ENCODE data around the gene ALAS1. TPM values are rescaled to one million over a fixed set of nuclear protein-coding genes. Genes with fewer than 3 reads are reported as not detected.
A peak's percentile ranks its signal among the peaks of the same experiment; 100 is the strongest.
"Not testable (repeated sequence)": the region's sequence is repeated elsewhere in the genome, so short reads cannot be mapped to it uniquely, and the experiment has no call there.

The ALAS1 gene
- total and polyA plus RNA-seq, 2 experiments from 2014 or later, result 85.3 to 90.1 TPM

- 88% methylated on average over 3 of the region's 3 CpGs for WGBS (ENCODE audit: low lambda C conversion rate, missing lambda C conversion rate)
- H3K4me2 ChIP-seq, result no peak overlapping the region
- no peak for DNase-seq (ENCODE audit: low spot score)
- H3K9me3 ChIP-seq (ENCODE audit: low read depth), result no peaks in the 10 kb centered on the region
- no peaks in the 10 kb centered on the region for H3K4me1 ChIP-seq (ENCODE audit: insufficient read depth)
- no peaks in the 10 kb centered on the region for H3K36me3 ChIP-seq (replicated peaks; ENCODE audit: insufficient read depth, low read depth)
- no peak overlapping the region for H3K27ac ChIP-seq
- no peak for TF ChIP-seq CTCF (IDR thresholded peaks at IDR 0.05; ENCODE audit: poor library complexity)
- no peak for TF ChIP-seq EZH2phosphoT487 (IDR thresholded peaks at IDR 0.05; ENCODE audit: low read depth, severe bottlenecking, unreplicated experiment)
- TF ChIP-seq EZH2 (IDR thresholded peaks at IDR 0.05; ENCODE audit: borderline replicate concordance), result no peak
- H3K4me3 ChIP-seq, result no peak overlapping the region
- no peak overlapping the region for H2AFZ ChIP-seq
- no peaks in the 10 kb centered on the region for H3K27me3 ChIP-seq
- no peaks in the 10 kb centered on the region for H4K20me1 ChIP-seq (ENCODE audit: insufficient read depth, poor library complexity, severe bottlenecking)
- H3K79me2 ChIP-seq, result peaks cover 8% of the 10 kb centered on the region
- H3K9me2 ChIP-seq (replicated peaks; ENCODE audit: insufficient read depth), result no peaks in the 10 kb centered on the region
Observed at GRCh38 chr3:52150357-52150756, 47.6 kb upstream of the ALAS1 start.

DNA sequence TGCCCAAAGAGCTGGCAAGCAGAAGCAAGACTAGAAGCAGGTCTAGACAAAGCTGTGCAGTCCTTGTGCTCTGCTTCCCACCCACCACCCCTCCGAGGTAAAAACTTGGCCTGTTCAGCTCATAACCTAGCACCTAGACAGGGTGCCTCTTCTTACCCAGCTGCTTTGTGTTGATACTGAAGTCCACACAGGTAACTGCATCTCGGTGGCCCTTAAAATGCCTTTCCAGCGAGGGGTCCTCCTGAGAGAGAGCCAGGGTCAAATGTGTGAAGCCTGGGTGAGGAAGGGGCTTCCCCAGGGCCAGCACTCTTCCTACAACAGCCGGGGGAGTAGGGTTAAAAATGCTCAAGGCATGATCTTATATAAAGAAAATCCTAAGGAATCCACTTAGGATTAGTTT is 47.1 kb upstream of the ALAS1 start:
- Histone ChIP-seq H3K4me1 (ENCODE audit: insufficient read depth) (no peaks in the 10 kb centered on the region), H4K20me1 (ENCODE audit: insufficient read depth, poor library complexity, severe bottlenecking) (no peaks in the 10 kb centered on the region), H3K4me2 (no peak overlapping the region), H2AFZ (no peak overlapping the region), H3K36me3 (replicated peaks; ENCODE audit: insufficient read depth, low read depth) (no peaks in the 10 kb centered on the region), H3K9me3 (ENCODE audit: low read depth) (no peaks in the 10 kb centered on the region), H3K79me2 (peaks cover 8% of the 10 kb centered on the region), H3K9me2 (replicated peaks; ENCODE audit: insufficient read depth) (no peaks in the 10 kb centered on the region), H3K27ac (no peak overlapping the region), H3K4me3 (no peak overlapping the region), H3K27me3 (no peaks in the 10 kb centered on the region)
- no peak for DNase-seq (ENCODE audit: low spot score)
- TF ChIP-seq EZH2phosphoT487 (IDR thresholded peaks at IDR 0.05; ENCODE audit: low read depth, severe bottlenecking, unreplicated experiment), result no peak
- TF ChIP-seq EZH2 (IDR thresholded peaks at IDR 0.05; ENCODE audit: borderline replicate concordance), result no peak
- no peak for TF ChIP-seq CTCF (IDR thresholded peaks at IDR 0.05; ENCODE audit: poor library complexity)
- WGBS (ENCODE audit: low lambda C conversion rate, missing lambda C conversion rate), result 93% methylated on average over 4 of the region's 4 CpGs

GRCh38 chr3:52151991-52152390 is 46.0 kb upstream of the ALAS1 start:
- 88% methylated on average over 4 of the region's 4 CpGs for WGBS (ENCODE audit: low lambda C conversion rate, missing lambda C conversion rate)
- H4K20me1 ChIP-seq (ENCODE audit: insufficient read depth, poor library complexity, severe bottlenecking), result not testable (repeated sequence)

DNA sequence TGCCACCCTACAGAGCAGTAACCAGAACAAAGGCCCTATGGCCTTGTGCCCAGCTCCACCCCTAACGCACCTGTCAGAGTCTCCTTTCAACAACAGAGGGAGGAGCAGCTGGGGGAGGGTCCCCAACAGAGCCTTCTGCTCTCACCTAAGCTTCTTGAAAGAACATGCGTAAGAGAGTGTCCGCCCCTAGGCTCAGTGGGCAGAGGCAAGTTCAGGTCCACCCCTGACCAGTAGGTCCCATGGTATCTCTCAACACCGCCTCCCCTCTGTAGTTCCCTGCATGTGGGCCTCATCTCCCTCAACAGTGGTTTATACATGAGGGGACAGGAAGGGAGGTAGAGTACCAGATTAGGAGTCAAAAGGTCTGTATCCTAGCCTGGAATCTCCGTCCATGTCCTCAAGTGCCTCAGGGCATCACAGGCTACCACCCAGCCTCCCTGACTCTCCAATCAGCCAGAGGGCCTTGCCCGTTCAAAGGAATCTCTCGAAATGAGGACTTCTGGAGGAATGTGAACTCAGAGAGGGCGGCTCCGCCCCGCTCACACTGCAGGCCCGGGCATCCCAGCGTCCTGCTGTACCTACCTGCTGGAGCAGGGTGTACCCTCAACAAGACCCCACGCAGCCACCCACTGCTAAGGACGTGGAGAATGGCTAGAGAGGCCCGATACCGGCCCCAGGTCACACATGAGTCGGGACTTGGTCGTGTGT is 44.4 kb upstream of the ALAS1 start:
- peaks cover 8% of the 10 kb centered on the region for H3K79me2 ChIP-seq
- no peaks in the 10 kb centered on the region for H3K9me2 ChIP-seq (replicated peaks; ENCODE audit: insufficient read depth)
- no peaks in the 10 kb centered on the region for H3K4me1 ChIP-seq (ENCODE audit: insufficient read depth)
- TF ChIP-seq EZH2 (IDR thresholded peaks at IDR 0.05; ENCODE audit: borderline replicate concordance) (no peak), EZH2phosphoT487 (IDR thresholded peaks at IDR 0.05; ENCODE audit: low read depth, severe bottlenecking, unreplicated experiment) (no peak), CTCF (IDR thresholded peaks at IDR 0.05; ENCODE audit: poor library complexity) (no peak)
- DNase-seq (ENCODE audit: low spot score), result peak; percentile 39
- H3K4me2 ChIP-seq, result peak overlapping the region; percentile 98
- H2AFZ ChIP-seq, result peak overlapping the region; percentile 79
- WGBS (ENCODE audit: low lambda C conversion rate, missing lambda C conversion rate), result 8% methylated on average over 18 of the region's 18 CpGs
- H3K27ac ChIP-seq, result peak overlapping the region; percentile 29
- no peaks in the 10 kb centered on the region for H3K36me3 ChIP-seq (replicated peaks; ENCODE audit: insufficient read depth, low read depth)
- H3K27me3 ChIP-seq, result no peaks in the 10 kb centered on the region
- H3K4me3 ChIP-seq, result peak overlapping the region; percentile 40
- H3K9me3 ChIP-seq (ENCODE audit: low read depth), result no peaks in the 10 kb centered on the region
- no peaks in the 10 kb centered on the region for H4K20me1 ChIP-seq (ENCODE audit: insufficient read depth, poor library complexity, severe bottlenecking)

More at GRCh38 chr3:52151991-52152390, 46.0 kb upstream of the ALAS1 start:
- H3K9me2 ChIP-seq (replicated peaks; ENCODE audit: insufficient read depth); H3K79me2 ChIP-seq; H3K9me3 ChIP-seq (ENCODE audit: low read depth); H3K4me1 ChIP-seq (ENCODE audit: insufficient read depth); H3K36me3 ChIP-seq (replicated peaks; ENCODE audit: insufficient read depth, low read depth); H3K27ac ChIP-seq; H2AFZ ChIP-seq; H3K4me2 ChIP-seq; H3K27me3 ChIP-seq; H3K4me3 ChIP-seq; DNase-seq (ENCODE audit: low spot score): not testable (repeated sequence)
